K562 (cell line): ENCODE measurements around the gene AGBL1. TPM values are rescaled to one million over a fixed set of nuclear protein-coding genes. Genes with fewer than 3 reads are reported as not detected.

Source experiments
- ATAC-seq: fragments of 200-7000 bp; cut with Tn5 transposase; 3 replicates; pipeline ENCODE4 v1.9.1; 2020; ENCODE audit warnings: moderate library complexity
- BruUV-seq: library from RNA; stranded (reverse); fragments of 400-500 nt; replicated peaks from 2 replicates; lab custom pipeline; 2021; lab: Mats Ljungman, UMichigan
- CTCF ChIA-PET: fragments of 300-600 bp; formaldehyde crosslinking; extraction: SDS; loops from one replicate; lab custom pipeline; 2021; ENCODE audit warnings: low intra/inter-chr PET ratio; lab: Yijun Ruan, JAX
- POLR2A ChIA-PET: fragments of 300-600, 350-650 bp; sonication (Branson Sonifier 250); formaldehyde crosslinking; extraction: SDS; loops from one replicate; lab custom pipeline; 2021; ENCODE audit warnings: antibody characterized with exemption, inconsistent platforms; lab: Yijun Ruan, JAX
- DNase-seq, 4 experiments: peaks; one replicate each; pipeline versions ENCODE4 v3.0.0 to v3.0.0-alpha.2; 2011 to 2018; ENCODE audit warnings: low spot score in 3 of 4, mixed read lengths in 3 of 4; ENCODE audit errors: extremely low read depth in 1 of 4
- FAIRE-seq: peaks from 2 replicates; lab custom pipeline; 2011; peaks lifted over from hg19 to GRCh38; lab: Jason Lieb, UNC
- H2AFZ ChIP-seq: 2 replicates; pipeline ENCODE4 v1.6.0; 2011; ENCODE audit warnings: low read depth, low read length, control low read depth, inconsistent platforms
- H3K27ac ChIP-seq: fragments of 200-600 bp; 3 replicates; pipeline ENCODE4 v1.8.0; 2011; ENCODE audit warnings: low read depth, mild to moderate bottlenecking, control low read depth, inconsistent platforms, low read length, moderate library complexity, mixed read lengths; ENCODE audit errors: extremely low read depth
- H3K27me3 ChIP-seq, 2 experiments: fragments of 300-600 bp in 1 of 2; 2 replicates in 1 of 2; 3 replicates in 1 of 2; pipeline versions ENCODE4 v1.6.0 to v1.8.0; 2011; ENCODE audit warnings: inconsistent platforms in 2 of 2, low read length in 2 of 2, mild to moderate bottlenecking in 1 of 2, mixed read lengths in 1 of 2, moderate library complexity in 1 of 2; ENCODE audit not compliant: control insufficient read depth in 2 of 2, insufficient read depth in 2 of 2
- H3K36me3 ChIP-seq: fragments of 300-600 bp; 3 replicates; pipeline ENCODE4 v1.8.0; 2011; ENCODE audit warnings: mild to moderate bottlenecking, low read length, inconsistent platforms; ENCODE audit not compliant: control insufficient read depth, insufficient read depth
- H3K4me1 ChIP-seq, 2 experiments: fragments of 200-600 bp in 1 of 2; replicated peaks in 1 of 2; 2 replicates in 1 of 2; 3 replicates in 1 of 2; pipeline versions ENCODE4 v1.5.1 to v1.8.0; 2011; ENCODE audit warnings: inconsistent platforms in 2 of 2, low read length in 2 of 2, mild to moderate bottlenecking in 1 of 2, mixed read lengths in 1 of 2, moderate library complexity in 1 of 2; ENCODE audit not compliant: control insufficient read depth in 2 of 2, insufficient read depth in 2 of 2
- H3K4me2 ChIP-seq: 2 replicates; pipeline ENCODE4 v1.6.1; 2011; ENCODE audit warnings: low read length, control low read depth, inconsistent platforms, mixed read lengths; ENCODE audit not compliant: insufficient read depth
- H3K4me3 ChIP-seq: fragments of 200-600 bp; sonication (generic), shearing (Covaris generic); 2 replicates; pipeline ENCODE4 v1.5.1; 2016; ENCODE audit warnings: control low read depth, inconsistent platforms
- H3K79me2 ChIP-seq: fragments of 200-600 bp; 3 replicates; pipeline ENCODE4 v1.8.0; 2011; ENCODE audit warnings: low read length, inconsistent platforms; ENCODE audit not compliant: control insufficient read depth, insufficient read depth
- H3K9ac ChIP-seq, 2 experiments: 2 replicates each; pipeline versions ENCODE4 v1.6.0 to v1.6.1; 2011; ENCODE audit warnings: low read depth in 2 of 2, low read length in 2 of 2, control low read depth in 1 of 2, inconsistent platforms in 1 of 2, mild to moderate bottlenecking in 1 of 2, mixed read lengths in 1 of 2; ENCODE audit not compliant: insufficient read depth in 1 of 2
- H3K9me1 ChIP-seq: one replicate; pipeline ENCODE4 v1.6.0; 2011; ENCODE audit warnings: inconsistent platforms, mild to moderate bottlenecking, low read length, moderate library complexity; ENCODE audit not compliant: control insufficient read depth, insufficient read depth
- H3K9me3 ChIP-seq: replicated peaks from 2 replicates; pipeline ENCODE4 v1.5.1; 2011; ENCODE audit warnings: low read depth, low read length, inconsistent platforms; ENCODE audit not compliant: control insufficient read depth, insufficient read depth
- H4K20me1 ChIP-seq: replicated peaks from 2 replicates; pipeline ENCODE4 v1.6.1; 2011; ENCODE audit warnings: low read length, inconsistent platforms, mixed read lengths; ENCODE audit not compliant: control insufficient read depth, insufficient read depth
- ATF1 ChIP-seq, 2 experiments: fragments of 450-650 bp in 1 of 2; IDR thresholded peaks; 2 replicates each; pipeline ENCODE4 v1.6.1; 2016; ENCODE audit warnings: missing compliant biosample characterization in 1 of 2, missing genetic modification characterization in 1 of 2
- CSDE1 ChIP-seq, 2 experiments: fragments of 450-650 bp; IDR thresholded peaks; 2 replicates each; pipeline ENCODE4 v1.6.1; 2016; ENCODE audit warnings: mild to moderate bottlenecking in 1 of 2
- E2F6 ChIP-seq, 2 experiments: IDR thresholded peaks; 2 replicates each; pipeline ENCODE4 v1.6.1; 2011; ENCODE audit warnings: borderline replicate concordance in 1 of 2, control low read depth in 1 of 2, low read depth in 1 of 2, low read length in 1 of 2, mild to moderate bottlenecking in 1 of 2, mixed read lengths in 1 of 2, moderate library complexity in 1 of 2; ENCODE audit not compliant: insufficient read depth in 1 of 2, insufficient read length in 1 of 2, poor library complexity in 1 of 2, severe bottlenecking in 1 of 2; ENCODE audit errors: extremely low read depth in 1 of 2
- GTF2B ChIP-seq: IDR thresholded peaks from 2 replicates; pipeline ENCODE4 v1.6.1; 2011; ENCODE audit not compliant: insufficient read length; ENCODE audit errors: extremely low read depth
- IFI16 ChIP-seq: fragments of 250-450 bp; sonication (Bioruptor Pico); IDR thresholded peaks from 2 replicates; pipeline ENCODE4 v2.1.2; 2022; ENCODE audit warnings: mild to moderate bottlenecking, inconsistent platforms
- MED1 ChIP-seq: sonication (generic); formaldehyde crosslinking; IDR thresholded peaks from 2 replicates; pipeline ENCODE4 v1.8.1; 2023; ENCODE audit warnings: missing genetic modification reagents, borderline replicate concordance
- SRSF3 ChIP-seq: fragments of 200-400 bp; formaldehyde crosslinking; IDR thresholded peaks from 2 replicates; pipeline ENCODE4 v1.6.1; 2016; ENCODE audit warnings: mild to moderate bottlenecking, low read length, moderate library complexity; ENCODE audit not compliant: insufficient read depth
- TSHZ1 ChIP-seq: fragments of 250-450 bp; sonication (Bioruptor Pico); IDR thresholded peaks from 2 replicates; pipeline ENCODE4 v1.4.0; 2020; ENCODE audit warnings: mild to moderate bottlenecking, moderate library complexity
- ZNF445 ChIP-seq: fragments of 250-450 bp; sonication (Bioruptor Pico); IDR thresholded peaks from 2 replicates; pipeline ENCODE4 v1.4.0; 2020; ENCODE audit warnings: low read depth, mild to moderate bottlenecking, moderate library complexity
- ZNF780A ChIP-seq: fragments of 250-450 bp; sonication (Bioruptor Pico); IDR thresholded peaks from 2 replicates; pipeline ENCODE4 v1.5.0; 2021; ENCODE audit warnings: mild to moderate bottlenecking
- WGBS: fragments of 100-300 bp; shearing (Covaris generic); methylation state at CpG from one replicate; pipeline ENCODE4 v1.1.6; 2016; ENCODE audit warnings: low coverage, mixed read lengths; ENCODE audit not compliant: insufficient coverage; ENCODE audit errors: missing lambda C conversion rate; 5-methylcytosine and 5-hydroxymethylcytosine counted together
- in situ Hi-C: fragments of 300-500 bp; cut with MboI; formaldehyde crosslinking; loops from 4 replicates; pipeline ENCODE4 v1.15.0; 2018; ENCODE audit warnings: inconsistent platforms, mixed read lengths
- intact Hi-C: fragments of 100-400 bp; cut with micrococcal nuclease; formaldehyde crosslinking; loops from 2 replicates; pipeline ENCODE4 v1.14.2; 2022
- polyA plus RNA-seq, 8 experiments: library from polyadenylated mRNA; depleted of rRNA in 4 of 8; stranded (reverse) in 5 of 8; unstranded in 3 of 8; fragments of >200 nt; fragmentation: Nextera tagmentation in 2 of 8; fragmentation: Illumina TruSeq in 1 of 8; extraction: Ambion mirVana in 2 of 8; extraction: Trizol in 1 of 8; gene quantifications; 2 replicates each; pipeline versions ENCODE4 v1.2.1 to v1.2.3, GENCODE V29; 2011 to 2014; ENCODE audit warnings: inconsistent platforms in 1 of 8, missing spikeins in 1 of 8
- total RNA-seq, 7 experiments: library from RNA; depleted of rRNA in 6 of 7; stranded (reverse); fragments of >200 nt in 6 of 7; fragmentation: Illumina TruSeq in 2 of 7; extraction: Trizol in 2 of 7; gene quantifications; 2 replicates each; pipeline versions ENCODE4 v1.2.1 to v1.2.3, GENCODE V29; 2011 to 2021; ENCODE audit warnings: low replicate concordance in 1 of 7

The AGBL1 gene
- total and polyA plus RNA-seq, 9 of the 15 experiments (the other 6 are each of a cell fraction or from before 2014, with no cell fraction given): not detected

GRCh38 chr15:86629409-86630356, 550.0 kb downstream of the AGBL1 start (continued):
- TF ChIP-seq E2F6 (IDR thresholded peaks at IDR 0.05; ENCODE audit: borderline replicate concordance in 1 of 2, extremely low read depth in 1 of 2, insufficient read depth in 1 of 2, insufficient read length in 1 of 2, low read depth in 1 of 2, low read length in 1 of 2, poor library complexity in 1 of 2, severe bottlenecking in 1 of 2) (no peak), CSDE1 (IDR thresholded peaks at IDR 0.05) (no peak), SRSF3 (no peak)
- TF ChIP-seq, all 486 proteins: peak for 0

GRCh38 chr15:86630946-86631345, 551.3 kb downstream of the AGBL1 start:
- Histone ChIP-seq H3K4me3 (no peak overlapping the region), H3K9me1 (no peaks in the 10 kb centered on the region), H3K36me3 (no peaks in the 10 kb centered on the region), H4K20me1 (no peaks in the 10 kb centered on the region), H3K4me2 (no peak overlapping the region), H3K27me3 (no peaks in the 10 kb centered on the region), H3K4me1 (no peaks in the 10 kb centered on the region), H3K79me2 (no peaks in the 10 kb centered on the region), H3K27ac (no peak overlapping the region), H3K9ac (no peak overlapping the region), H2AFZ (no peak overlapping the region), H3K9me3 (no peaks in the 10 kb centered on the region)
- in situ Hi-C loops: no loop called here
- 2% methylated on average over 5 of the region's 5 CpGs for WGBS
- DNase-seq (no peak), ATAC-seq (no peak), FAIRE-seq (no peak)
- ChIA-PET CTCF (no interaction called here), POLR2A (no interaction called here)
- no TSS peak for BruUV-seq
- intact Hi-C loops: no loop called here
- no peak for TF ChIP-seq ATF1 (CRISPR knock-in tag; IDR thresholded peaks at IDR 0.05)
- no peak for TF ChIP-seq ATF1 (tag; IDR thresholded peaks at IDR 0.05)
- no peak for TF ChIP-seq IFI16 (CRISPR knock-in tag)
- no peak for TF ChIP-seq MED1
- no peak for TF ChIP-seq GTF2B
- TF ChIP-seq ZNF445 (CRISPR knock-in tag): no peak
- no peak for TF ChIP-seq TSHZ1 (CRISPR knock-in tag)
- no peak for TF ChIP-seq ZNF780A (CRISPR knock-in tag)
